Measurements from ENCODE around the gene BIN1. TPM values are rescaled to one million over a fixed set of nuclear protein-coding genes. Genes with fewer than 3 reads are reported as not detected.

The BIN1 gene
- total and polyA plus RNA-seq, 2 donors (not counting 1 experiment from before 2014, with no cell fraction given) = 90.6 to 92.3 TPM

DNA sequence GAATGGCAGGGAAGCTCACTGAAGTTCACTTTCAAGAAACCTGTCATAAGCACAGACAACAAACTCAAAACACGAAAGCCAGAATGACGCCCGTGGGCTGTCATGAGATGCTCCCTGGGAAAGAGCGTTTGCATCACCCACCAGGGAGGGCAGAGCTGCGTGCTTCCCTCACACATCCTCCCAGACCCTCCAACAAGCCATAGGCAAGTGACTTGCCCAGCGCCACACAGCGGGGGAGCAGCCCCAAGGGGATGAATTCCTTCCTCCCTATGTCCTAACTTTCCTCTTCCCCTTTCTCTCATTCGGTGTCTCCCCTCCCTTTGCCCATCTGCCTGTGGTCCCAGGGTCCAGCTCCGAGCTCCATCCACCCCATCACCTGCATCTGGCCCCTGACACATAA is 10.7 kb downstream of the BIN1 start:
- no peak overlapping the region for H3K27ac Mint-ChIP-seq
- no peak overlapping the region for H3K4me3 Mint-ChIP-seq
- POLR2A ChIA-PET = no interaction called here

DNA sequence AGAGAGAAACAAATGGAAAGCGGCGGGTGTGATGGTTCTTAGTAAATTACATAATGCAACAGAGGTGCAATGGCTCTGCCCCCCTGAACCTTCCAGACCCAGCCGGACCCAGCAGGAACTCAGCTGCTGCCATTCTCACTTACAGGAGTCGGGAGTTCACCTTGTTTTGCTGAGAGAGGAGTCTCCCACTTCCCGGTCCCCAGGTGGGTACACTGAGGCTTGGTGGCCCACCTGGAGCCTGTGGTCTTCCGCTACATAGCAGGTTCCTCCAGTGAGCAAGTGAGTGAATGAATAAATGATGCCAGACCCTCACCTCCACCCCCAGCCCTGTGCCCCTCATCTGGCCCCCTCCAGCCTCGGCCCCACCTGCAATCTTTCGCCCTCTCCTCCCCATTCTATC is 11.2 kb downstream of the BIN1 start:
- H3K4me2 ChIP-seq (replicated peaks; ENCODE audit: low read depth, low read length, poor library complexity, severe bottlenecking) = no peak overlapping the region
- POLR2A ChIA-PET = no interaction called here

More for the DNA sequence above, 10.7 kb downstream of the BIN1 start:
- 65% methylated on average over 8 of the region's 9 CpGs for WGBS (ENCODE audit: insufficient coverage)
- Mint-ChIP-seq H3K9me3 (ENCODE audit: insufficient read depth) (no peaks in the 10 kb centered on the region), H3K27me3 (peaks cover 3% of the 10 kb centered on the region), H3K4me1 (peaks cover 12% of the 10 kb centered on the region)
- no peak overlapping the region for H3K4me2 ChIP-seq (replicated peaks; ENCODE audit: low read depth, low read length, poor library complexity, severe bottlenecking)
- H2AFZ ChIP-seq (ENCODE audit: insufficient read depth, low read depth, low read length, poor library complexity, severe bottlenecking) = no peak overlapping the region
- no peak overlapping the region for H3K27ac ChIP-seq (ENCODE audit: low read length in 2 of 2)
- TF ChIP-seq EZH2 (IDR thresholded peaks at IDR 0.05; ENCODE audit: borderline replicate concordance, insufficient read depth, low read depth, low read length, poor library complexity, severe bottlenecking) = no peak
- TF ChIP-seq, protein P1, sequence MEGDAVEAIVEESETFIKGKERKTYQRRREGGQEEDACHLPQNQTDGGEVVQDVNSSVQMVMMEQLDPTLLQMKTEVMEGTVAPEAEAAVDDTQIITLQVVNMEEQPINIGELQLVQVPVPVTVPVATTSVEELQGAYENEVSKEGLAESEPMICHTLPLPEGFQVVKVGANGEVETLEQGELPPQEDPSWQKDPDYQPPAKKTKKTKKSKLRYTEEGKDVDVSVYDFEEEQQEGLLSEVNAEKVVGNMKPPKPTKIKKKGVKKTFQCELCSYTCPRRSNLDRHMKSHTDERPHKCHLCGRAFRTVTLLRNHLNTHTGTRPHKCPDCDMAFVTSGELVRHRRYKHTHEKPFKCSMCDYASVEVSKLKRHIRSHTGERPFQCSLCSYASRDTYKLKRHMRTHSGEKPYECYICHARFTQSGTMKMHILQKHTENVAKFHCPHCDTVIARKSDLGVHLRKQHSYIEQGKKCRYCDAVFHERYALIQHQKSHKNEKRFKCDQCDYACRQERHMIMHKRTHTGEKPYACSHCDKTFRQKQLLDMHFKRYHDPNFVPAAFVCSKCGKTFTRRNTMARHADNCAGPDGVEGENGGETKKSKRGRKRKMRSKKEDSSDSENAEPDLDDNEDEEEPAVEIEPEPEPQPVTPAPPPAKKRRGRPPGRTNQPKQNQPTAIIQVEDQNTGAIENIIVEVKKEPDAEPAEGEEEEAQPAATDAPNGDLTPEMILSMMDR (IDR thresholded peaks at IDR 0.05) = no peak
- H3K9me3 ChIP-seq (ENCODE audit: control extremely low read depth in 1 of 3, control insufficient read depth in 2 of 3, insufficient read depth in 1 of 3, low read length in 2 of 3) = no peaks in the 10 kb centered on the region
- intact Hi-C loops (cut with micrococcal nuclease) = no loop called here
- H3K4me3 ChIP-seq (ENCODE audit: control extremely low read depth in 1 of 5, extremely low read depth in 1 of 5, insufficient read depth in 1 of 5, low read depth in 2 of 5, low read length in 4 of 5) = no peak overlapping the region
- no peak overlapping the region for H3K9ac ChIP-seq (ENCODE audit: low read length)
- DNase-seq = no peak
- H3K79me2 ChIP-seq (ENCODE audit: control insufficient read depth, insufficient read depth, low read length) = no peaks in the 10 kb centered on the region
- peaks cover 0 to 7% (median 0%) of the 10 kb centered on the region in 4 experiments for H3K27me3 ChIP-seq (replicated peaks in 1 of 4; ENCODE audit: control extremely low read depth in 1 of 4, control insufficient read depth in 3 of 4, insufficient read depth in 4 of 4, low read length in 3 of 4)
- H3K4me1 ChIP-seq (ENCODE audit: control insufficient read depth in 2 of 2, insufficient read depth in 2 of 2, low read length in 2 of 2) = peaks cover 11 to 15% of the 10 kb centered on the region in 2 donors
- CTCF ChIA-PET = interaction anchor here (1.1 to 1.4 kb wide), 2 partner anchors 10 to 28 kb away, joined by 3 read pairs; partner anchors contain the start of gene BIN1
- ATAC-seq (ENCODE audit: low read depth) = no peak
- H4K20me1 ChIP-seq (ENCODE audit: control insufficient read depth, insufficient read depth, low read length, poor library complexity, severe bottlenecking) = no peaks in the 10 kb centered on the region
- no peaks in the 10 kb centered on the region for H3K36me3 ChIP-seq (replicated peaks in 1 of 2; ENCODE audit: control extremely low read depth in 1 of 2, control insufficient read depth in 1 of 2, extremely low read depth in 1 of 2, insufficient read depth in 2 of 2, low read length in 1 of 2)

More for the DNA sequence above, 11.2 kb downstream of the BIN1 start:
- H3K9ac ChIP-seq (ENCODE audit: low read length) = no peak overlapping the region
- no peak for DNase-seq
- no peaks in the 10 kb centered on the region for H3K9me3 Mint-ChIP-seq (ENCODE audit: insufficient read depth)
- H3K9me3 ChIP-seq (ENCODE audit: control extremely low read depth in 1 of 3, control insufficient read depth in 2 of 3, insufficient read depth in 1 of 3, low read length in 2 of 3) = no peaks in the 10 kb centered on the region
- 86% methylated on average over 5 of the region's 8 CpGs for WGBS (ENCODE audit: insufficient coverage)
- no peak for TF ChIP-seq EZH2 (IDR thresholded peaks at IDR 0.05; ENCODE audit: borderline replicate concordance, insufficient read depth, low read depth, low read length, poor library complexity, severe bottlenecking)
- TF ChIP-seq, protein P1 (IDR thresholded peaks at IDR 0.05) = no peak
- no peaks in the 10 kb centered on the region for H3K36me3 ChIP-seq (replicated peaks in 1 of 2; ENCODE audit: control extremely low read depth in 1 of 2, control insufficient read depth in 1 of 2, extremely low read depth in 1 of 2, insufficient read depth in 2 of 2, low read length in 1 of 2)
- no peak overlapping the region for H3K4me3 Mint-ChIP-seq
- intact Hi-C loops (cut with micrococcal nuclease) = no loop called here
- peaks cover 11 to 15% of the 10 kb centered on the region in 2 donors for H3K4me1 ChIP-seq (ENCODE audit: control insufficient read depth in 2 of 2, insufficient read depth in 2 of 2, low read length in 2 of 2)
- no peak overlapping the region for H3K27ac ChIP-seq (ENCODE audit: low read length in 2 of 2)
- no peak overlapping the region for H3K27ac Mint-ChIP-seq
- peaks cover 14% of the 10 kb centered on the region for H3K4me1 Mint-ChIP-seq
- no peak overlapping the region for H2AFZ ChIP-seq (ENCODE audit: insufficient read depth, low read depth, low read length, poor library complexity, severe bottlenecking)
- H4K20me1 ChIP-seq (ENCODE audit: control insufficient read depth, insufficient read depth, low read length, poor library complexity, severe bottlenecking) = no peaks in the 10 kb centered on the region
- H3K27me3 Mint-ChIP-seq = peaks cover 3% of the 10 kb centered on the region
- ATAC-seq (ENCODE audit: low read depth) = no peak
- peaks cover 0 to 7% (median 0%) of the 10 kb centered on the region in 4 experiments for H3K27me3 ChIP-seq (replicated peaks in 1 of 4; ENCODE audit: control extremely low read depth in 1 of 4, control insufficient read depth in 3 of 4, insufficient read depth in 4 of 4, low read length in 3 of 4)
- H3K79me2 ChIP-seq (ENCODE audit: control insufficient read depth, insufficient read depth, low read length) = no peaks in the 10 kb centered on the region
- CTCF ChIA-PET = interaction anchor here (1.1 to 1.4 kb wide), 2 partner anchors 11 to 28 kb away, joined by 3 read pairs; partner anchors contain the start of gene BIN1
- H3K4me3 ChIP-seq (ENCODE audit: control extremely low read depth in 1 of 5, extremely low read depth in 1 of 5, insufficient read depth in 1 of 5, low read depth in 2 of 5, low read length in 4 of 5) = no peak overlapping the region
